B cell (primary cell): Measurements from ENCODE around the gene EMP3.

Source experiments
- CTCF ChIP-seq: fragments of 200-600 bp; IDR thresholded peaks from one replicate; pipeline ENCODE4 v1.8.0; 2022; ENCODE audit warnings: antibody characterized with exemption, mild to moderate bottlenecking
- EZH2 ChIP-seq: IDR thresholded peaks from 2 replicates; pipeline ENCODE4 v1.6.1; 2012; ENCODE audit warnings: borderline replicate concordance, low read depth, mild to moderate bottlenecking, moderate library complexity, low read length; ENCODE audit not compliant: insufficient read depth, poor library complexity, severe bottlenecking

- TF ChIP-seq CTCF (no peak), EZH2 (no peak)
Measured at GRCh38 chr19:48332351-48332661, 7.0 kb downstream of the EMP3 start.
